IPS-NIHi11 (cell line): Measurements from ENCODE around the gene SLC35F1.
A peak's percentile ranks its signal among the peaks of the same experiment; 100 is the strongest.

Source experiments
- DNase-seq: peaks from one replicate; pipeline ENCODE4 v3.0.0; 2012; ENCODE audit warnings: mixed read lengths, low spot score

Gene SLC35F1

DNA sequence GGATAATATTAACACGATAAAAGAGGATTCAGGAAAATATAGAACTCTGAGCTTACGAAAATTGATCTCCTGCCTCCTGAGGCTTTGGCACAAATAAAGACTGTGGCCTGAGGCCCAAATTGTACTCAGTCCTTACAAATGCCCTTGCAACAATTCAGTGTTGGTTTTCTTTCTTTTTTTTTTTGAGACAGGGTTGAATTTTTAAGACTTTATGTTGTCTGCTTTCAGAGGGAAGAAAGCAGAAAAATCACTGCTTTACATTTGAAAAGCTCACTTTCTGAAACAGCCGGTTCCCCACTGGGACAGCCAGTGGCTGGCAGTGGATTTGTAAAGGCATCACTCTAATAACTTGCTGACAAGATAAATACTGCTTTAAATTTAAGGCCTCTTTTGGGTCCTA lies 290.5 kb downstream of the SLC35F1 start:
- no peak for DNase-seq

DNA sequence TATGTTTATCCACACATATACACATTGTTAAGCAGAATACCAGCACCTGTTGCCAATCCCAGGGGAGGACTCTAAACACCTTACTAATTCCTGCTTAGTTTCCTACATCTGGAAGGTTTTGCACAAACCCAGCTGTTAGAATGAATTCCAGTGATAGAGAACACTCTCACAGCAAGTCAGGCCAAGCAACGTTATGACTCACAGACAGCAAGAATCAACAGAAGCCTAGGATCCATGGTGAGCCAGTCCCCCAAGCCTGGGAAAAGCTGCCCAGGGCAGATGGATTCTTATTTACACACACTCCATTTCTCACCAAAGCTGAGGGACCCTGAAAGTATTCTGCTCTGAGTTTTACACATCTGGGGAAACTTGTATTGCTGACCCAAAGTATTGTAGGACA lies 291.7 kb downstream of the SLC35F1 start:
- no peak for DNase-seq

DNA sequence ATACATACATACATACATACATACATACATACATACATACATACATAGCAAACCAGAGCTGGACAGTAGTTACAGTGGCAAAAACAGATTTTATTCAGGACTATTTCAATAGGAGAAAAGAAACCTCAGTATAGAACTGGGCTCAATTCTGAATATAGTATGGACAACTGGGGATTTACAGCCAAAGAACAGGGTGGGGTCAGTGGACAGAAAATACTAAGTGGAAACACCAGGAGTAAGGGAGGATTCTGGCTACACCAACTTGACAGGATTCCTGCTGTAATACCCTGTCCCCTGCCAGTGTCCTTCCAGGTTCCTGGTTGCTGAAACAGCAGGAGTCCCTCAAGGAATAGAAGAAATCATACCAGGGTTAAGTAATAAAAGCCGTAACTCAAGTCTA lies 293.1 kb downstream of the SLC35F1 start:
- no peak for DNase-seq

DNA sequence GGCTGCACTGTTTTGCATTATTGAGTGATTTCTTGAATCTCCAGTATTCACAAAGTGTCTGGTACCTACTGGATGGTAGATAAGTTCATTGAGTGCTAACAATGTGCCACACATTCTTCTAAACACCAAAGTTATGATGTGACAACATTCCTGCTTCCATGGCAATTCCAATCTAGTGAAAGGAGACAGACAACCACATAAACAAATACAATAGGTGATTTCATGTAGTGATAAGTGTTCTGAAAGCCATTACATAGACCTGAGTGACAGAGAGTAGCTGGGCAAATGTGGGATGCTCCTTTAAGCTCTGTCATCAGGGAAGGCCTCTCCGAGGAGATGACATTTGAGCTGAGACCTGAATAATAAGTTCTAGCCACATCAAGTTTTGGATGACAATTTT lies 295.5 kb downstream of the SLC35F1 start:
- no peak for DNase-seq

DNA sequence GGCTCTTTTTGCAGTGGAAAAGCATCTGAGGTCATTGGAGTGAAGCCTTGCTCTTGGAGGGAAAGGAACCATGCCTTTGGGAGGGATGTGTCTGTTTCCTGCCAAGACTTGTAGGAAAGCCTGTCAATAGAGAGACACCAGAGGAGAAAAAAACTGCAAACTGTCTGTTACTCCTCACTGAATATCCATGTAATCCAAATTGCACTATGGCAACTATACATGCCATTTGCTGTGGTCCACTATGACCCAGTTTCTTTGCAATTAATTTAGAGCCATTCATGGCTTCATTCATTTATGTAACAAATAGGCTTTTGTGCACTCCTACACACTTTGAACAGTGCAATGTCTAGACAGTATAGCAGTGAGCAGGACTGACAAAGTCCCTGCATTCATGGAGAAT lies 296.5 kb downstream of the SLC35F1 start:
- no peak for DNase-seq

DNA sequence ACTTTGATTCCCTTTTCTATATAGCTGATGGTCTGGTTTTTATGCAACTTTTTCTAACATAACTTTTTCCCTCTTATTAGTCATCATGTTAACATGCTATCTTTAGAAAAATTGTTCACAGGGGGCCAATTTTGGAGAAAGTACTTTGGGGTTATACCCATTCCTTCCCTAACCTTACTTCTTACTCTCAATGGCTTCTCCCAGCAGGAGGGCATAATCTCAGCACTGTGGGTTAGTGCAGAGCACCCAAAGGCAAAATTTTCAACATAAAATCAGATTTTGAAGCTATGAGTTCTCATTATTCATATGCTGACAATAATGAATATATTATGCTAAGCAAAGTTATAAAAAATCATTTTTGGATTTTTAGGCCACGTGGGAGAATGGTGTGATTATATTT lies 299.2 kb downstream of the SLC35F1 start:
- DNase-seq: no peak

DNA sequence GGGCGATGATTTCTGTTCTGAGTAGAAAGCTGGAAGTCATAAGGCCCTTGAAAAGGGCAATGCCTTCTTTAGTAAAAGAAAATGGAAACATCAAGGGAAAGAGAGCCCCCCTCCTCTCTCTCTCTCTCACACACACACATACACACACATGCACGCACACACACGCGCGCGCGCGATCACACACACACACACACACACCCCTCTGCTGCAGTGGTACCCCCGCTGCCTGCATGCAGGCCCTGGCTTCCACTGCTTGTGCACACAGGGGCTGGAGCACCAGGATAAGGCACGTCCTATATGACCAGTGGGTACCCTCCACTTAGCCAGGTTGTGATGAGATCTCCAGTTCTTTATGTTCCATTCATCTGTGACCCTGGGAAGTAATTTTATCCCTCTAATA lies 300.9 kb downstream of the SLC35F1 start:
- DNase-seq: no peak

DNA sequence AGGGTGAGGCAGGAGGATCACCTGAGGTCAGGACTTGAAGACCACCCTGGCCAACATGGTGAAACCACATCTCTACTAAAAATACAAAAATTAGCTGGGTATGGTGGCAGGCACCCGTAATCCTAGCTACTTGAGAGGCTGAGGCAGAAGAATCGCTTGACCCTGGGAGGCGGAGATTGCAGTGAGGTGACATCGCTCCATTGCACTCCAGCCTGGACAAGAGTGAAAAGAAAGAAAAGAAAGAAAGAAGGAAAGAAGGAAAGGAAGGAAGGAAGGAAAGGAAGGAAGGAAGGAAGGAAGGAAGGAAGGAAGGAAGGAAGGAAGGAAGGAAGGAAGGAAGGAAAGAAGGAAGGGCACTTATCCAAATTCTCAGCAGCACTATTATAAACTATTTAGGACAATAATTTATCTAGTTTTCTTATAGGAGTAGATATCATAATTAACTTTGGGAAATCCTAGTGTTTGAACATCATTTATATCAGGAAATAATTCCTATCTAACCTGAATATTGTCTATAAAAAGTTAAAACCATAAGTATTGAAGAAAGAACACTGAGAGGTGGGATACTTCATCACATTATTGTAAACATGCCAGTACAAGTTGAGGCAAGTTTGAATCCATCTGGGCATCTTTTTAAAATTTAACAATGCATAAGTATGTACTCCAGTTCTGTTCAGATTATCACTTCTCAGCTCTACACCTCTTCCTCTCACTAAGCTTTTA lies 305.5 kb downstream of the SLC35F1 start:
- no peak for DNase-seq

DNA sequence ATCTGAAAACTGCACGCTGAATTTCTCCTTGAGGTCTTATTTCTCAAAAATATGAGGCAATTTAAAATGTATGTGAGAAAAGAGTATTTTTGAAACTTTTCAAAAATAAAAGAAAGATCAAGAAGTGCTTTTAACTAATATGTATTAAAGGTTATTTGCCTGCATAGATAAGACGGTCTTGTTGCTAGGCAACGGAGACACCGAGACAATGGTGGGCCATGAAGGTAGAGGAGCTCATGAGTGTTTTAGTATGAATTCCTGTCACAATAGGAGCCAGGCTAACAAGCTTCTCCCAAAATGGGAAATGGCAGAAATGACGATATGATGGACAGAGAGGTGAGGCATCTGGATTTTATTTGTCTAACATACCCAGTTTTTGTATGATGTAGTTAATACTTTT lies 308.2 kb downstream of the SLC35F1 start:
- DNase-seq: no peak

DNA sequence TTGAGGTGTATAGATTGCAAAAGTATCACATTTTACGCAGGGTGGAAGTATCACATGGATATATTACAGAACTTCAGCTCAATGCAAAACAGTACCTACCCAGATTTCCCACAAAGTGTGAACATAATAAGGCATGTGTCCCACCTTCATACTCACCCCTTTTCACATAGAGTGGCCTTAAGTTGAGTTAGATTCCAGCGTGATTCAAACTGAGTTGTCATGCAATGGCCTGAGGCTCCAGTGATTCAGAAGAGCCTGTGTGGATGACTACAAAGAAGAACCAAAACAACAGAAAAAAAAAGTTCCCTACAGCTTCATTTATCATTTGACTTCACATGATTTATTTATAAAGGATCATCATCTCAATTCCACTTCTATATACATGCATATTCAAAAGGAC lies 309.7 kb downstream of the SLC35F1 start:
- DNase-seq: no peak

DNA sequence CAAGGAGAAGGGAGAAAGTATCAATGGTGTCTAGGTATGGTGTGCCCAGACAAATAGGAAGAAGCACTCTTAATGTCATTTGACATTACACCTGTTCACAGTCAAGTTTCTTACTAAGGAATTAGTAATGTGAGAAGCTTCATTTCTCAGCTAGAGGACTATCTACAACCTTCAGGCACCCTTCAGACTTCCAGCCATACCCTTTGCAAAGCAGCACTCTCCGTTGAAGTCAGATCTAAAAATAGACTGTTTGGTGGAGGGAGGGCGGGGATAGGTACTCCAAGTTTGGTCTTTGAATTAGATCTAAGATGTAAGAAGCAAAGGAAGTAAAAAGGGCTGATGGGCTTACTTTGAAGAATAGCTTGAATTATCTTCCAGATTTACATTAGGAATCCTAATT lies 311.1 kb downstream of the SLC35F1 start:
- no peak for DNase-seq

DNA sequence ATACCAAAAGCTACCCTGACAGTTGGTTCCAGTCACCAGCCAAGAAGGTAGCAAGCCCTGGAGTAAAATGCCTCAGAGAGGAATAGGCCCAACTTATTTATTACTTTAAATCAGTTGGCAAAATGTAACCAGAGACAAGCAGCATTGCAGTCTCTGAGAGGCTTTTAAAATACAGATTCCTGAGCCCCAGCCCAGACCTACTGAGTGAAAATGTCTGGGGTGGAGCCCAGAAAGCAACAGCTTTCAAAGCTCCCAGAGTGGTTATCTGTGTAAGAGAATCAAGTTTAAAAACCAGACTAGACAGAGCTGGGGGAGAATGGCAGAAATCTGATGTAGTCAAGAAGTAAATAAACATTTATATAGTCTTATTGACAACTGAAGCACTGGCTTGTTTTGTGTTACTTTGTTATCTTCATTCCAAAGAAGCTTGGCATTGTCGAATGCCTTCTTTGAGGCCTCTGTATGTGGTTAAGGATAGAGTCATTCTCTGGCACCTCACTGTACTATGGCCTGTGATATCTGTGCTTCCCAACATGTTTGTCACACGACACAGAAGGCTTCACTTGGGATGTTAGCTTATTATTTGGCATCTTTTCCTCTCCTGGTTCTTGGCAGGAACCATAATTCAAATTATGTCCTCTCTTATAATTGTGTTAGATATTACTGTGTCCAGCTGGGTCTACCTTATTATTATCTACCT lies 313.5 kb downstream of the SLC35F1 start:
- no peak for DNase-seq

DNA sequence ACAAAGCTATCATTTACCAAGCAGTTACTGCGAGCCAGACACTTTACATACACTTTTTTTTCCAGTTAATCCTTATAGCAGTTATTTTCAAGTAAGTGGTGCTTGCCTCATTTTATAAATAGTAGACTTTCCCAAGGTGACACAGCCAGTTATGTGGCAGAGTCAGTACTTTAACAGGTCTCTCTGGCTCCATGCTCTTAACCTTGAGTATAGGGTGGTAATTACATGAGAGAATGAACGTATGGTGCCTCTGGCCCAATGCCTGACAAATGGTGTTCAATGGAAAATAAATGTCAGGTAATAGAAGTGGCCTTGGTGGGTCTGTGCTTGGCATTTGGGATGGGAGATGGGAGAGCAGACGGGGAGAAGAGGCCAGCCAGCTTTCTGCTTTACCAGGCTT lies 316.3 kb downstream of the SLC35F1 start:
- no peak for DNase-seq

DNA sequence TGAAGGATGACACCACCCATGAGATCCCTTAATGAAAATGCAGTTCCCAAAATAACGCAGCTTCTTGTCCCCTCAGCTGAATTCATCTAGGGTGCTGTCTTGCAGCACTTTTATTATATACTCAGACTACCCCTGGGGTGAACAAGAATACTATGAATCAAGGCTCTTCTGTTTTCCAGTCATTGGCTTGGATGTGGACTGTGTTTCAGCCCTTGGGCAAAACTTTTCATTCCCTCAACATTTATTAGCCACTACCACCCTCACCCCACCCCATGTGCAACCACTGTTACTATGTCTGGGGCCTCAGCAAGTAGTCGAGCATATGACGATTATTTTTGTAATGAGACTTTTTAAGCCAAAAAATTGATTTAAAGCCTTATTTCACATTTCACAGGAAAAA lies 321.8 kb downstream of the SLC35F1 start:
- no peak for DNase-seq

DNA sequence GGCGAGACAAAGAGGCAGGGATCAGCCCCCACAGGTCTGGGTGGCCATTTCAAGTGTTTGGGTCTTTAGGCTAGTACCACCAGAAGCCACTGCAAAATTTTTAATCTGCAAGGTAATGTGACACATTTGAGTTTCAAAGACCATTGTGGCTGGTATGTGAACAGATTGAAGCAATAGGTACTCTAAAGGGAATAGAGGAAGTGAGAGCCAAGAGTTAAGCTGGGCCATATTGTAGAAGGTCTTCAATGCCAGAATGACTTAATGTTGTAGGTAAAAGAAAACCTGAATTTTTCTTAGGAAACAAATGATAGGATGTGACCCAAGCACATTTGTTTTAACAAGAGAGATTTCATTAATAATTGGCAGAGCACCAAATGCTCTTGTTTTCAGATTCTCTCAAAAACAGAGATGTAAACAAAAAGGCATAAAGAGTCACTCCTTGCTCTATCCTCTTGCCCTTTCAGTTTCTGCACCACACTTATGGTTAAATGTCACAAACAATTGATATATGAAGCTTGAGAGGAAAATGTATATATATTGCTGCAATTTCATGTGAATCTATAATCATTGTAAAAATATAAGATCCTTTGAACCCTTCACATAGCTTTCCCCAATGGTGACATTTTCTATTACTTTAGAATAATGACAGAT lies 333.9 kb downstream of the SLC35F1 start:
- no peak for DNase-seq

DNA sequence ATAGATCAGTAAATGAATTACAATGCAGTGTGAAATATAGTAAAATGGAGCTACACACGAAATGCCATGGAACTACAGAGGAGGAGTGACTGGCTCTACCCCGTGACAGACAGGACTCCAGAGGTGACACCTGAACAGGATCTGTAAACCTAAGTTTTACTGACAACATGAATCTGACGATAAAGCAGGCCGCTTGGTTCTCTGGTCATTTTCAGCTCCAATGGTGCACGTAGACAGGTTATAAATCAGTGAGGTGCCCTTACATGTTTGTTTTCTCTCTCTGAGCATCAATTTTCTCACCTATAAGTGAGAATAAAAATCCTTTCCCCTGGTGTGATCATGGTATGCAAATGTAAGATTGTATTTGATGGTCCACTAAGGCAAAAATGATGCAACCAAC lies 339.3 kb downstream of the SLC35F1 start:
- no peak for DNase-seq

DNA sequence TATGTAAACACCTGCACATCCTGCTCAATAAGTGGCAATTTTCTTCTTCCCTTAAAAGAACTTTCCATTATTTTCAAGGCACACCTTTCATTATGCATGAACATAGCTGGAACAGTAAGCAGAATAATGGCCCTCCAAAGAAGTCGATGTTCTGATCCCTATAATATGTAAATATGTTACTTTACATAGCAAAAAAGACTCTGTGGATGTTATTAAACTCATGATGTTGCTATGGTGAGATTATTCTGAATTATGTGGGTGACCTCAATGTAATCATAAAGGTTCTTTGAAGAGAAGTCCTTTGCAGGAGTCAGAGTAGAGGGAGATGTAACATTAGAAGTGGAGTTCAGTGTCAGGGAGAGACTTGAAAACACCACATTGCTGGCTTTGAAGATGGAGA lies 341.1 kb downstream of the SLC35F1 start:
- DNase-seq: no peak

DNA sequence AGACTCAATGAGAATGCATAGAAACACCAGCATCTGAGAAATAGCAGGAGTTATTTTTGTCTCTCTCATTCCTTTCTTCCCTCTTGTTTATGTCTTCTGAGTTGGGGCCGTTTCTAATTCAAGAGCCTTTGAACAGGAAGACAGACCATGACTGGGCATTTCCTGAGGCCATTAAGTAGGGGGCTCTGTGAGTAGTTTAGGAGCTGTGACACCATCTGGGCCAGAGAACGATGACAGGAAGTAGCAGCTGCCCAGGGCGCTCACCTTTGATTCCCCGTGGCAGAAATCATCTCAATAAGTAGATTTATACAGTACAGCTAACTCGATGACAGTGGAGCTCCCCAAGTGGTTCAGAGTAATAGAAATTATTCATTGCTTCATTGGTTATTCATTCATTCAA lies 342.6 kb downstream of the SLC35F1 start:
- DNase-seq: no peak

DNA sequence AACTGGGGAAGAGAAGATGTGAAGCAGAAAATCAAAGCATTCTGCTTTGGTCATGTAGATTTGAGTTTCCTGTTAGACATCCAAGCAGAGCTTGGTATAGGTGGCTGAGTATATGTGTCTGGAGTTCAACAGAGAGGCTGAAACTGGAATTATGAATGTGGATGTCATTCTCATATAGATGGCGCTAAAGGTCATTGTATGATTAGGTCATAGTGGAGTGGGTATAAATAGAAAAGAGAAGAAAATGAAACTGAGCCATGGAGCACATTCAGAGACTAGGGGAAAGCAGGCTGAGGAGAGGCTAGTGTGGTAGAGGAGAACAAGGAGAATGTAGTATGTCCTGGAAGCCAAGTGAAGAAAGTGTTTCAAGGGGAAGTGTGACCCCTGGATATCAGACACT lies 345.4 kb downstream of the SLC35F1 start:
- DNase-seq: no peak

DNA sequence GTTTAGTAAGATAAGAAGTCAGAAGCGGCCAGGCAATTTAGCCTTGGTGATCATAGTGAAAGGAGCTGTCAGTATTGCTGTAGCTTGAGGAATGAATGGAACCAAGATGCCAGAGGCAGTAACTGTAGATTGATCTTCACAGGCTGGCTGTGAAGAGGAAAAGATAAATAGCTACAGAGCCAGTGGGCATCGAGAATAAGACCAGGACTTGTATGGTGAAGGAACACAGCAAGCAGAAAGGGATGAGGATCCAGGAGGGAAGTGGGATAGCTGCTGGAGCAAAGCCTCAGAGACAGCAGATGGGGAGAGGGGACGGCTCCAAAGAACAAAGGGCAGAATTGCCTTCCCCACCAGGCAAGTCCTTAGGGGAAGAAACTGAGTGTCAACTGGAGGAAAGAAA lies 346.7 kb downstream of the SLC35F1 start:
- no peak for DNase-seq

DNA sequence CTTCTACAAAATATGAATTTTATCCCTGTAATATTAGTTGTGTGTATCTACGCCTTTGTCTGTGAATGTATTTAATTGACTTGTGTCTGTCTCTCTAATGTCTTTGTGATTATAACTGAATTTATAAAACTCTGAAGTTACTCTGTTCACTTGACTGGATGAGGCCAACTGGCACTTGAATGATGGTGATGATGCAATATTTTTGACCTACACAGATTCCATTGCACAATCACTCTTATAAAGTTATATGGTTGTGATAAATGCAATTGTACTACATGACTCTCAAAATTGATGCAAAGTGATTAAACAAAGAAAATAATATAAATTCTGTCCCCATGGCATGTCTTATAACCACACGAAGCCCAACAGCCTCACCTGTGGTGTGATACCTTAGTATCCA lies 353.8 kb downstream of the SLC35F1 start:
- no peak for DNase-seq

DNA sequence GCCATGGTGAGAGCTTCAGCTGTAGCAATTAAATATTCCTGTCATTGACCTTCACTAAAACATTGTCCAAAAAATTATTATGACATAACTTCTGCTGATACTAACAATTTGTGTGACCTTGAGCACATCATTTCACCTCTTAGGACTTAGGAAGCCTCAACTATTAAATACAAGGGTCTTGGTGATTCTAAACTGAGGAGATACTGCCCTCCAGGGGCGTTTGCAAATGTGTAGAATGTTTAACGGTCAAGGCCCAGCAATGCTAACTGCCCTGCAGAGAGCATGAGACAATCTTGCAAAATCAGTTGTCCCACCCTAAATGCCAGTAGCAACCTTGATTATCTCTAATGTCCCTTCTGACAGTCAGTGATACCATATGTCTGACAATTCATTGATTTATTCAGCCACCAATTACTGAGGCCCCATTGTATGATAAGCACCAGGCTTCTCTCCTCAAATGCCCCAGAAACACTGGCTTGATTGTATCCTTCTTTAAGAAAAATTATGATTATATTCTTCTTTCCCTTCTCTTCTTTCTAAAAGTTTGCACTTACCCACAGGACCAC lies 356.9 kb downstream of the SLC35F1 start:
- peak; percentile 37 for DNase-seq

DNA sequence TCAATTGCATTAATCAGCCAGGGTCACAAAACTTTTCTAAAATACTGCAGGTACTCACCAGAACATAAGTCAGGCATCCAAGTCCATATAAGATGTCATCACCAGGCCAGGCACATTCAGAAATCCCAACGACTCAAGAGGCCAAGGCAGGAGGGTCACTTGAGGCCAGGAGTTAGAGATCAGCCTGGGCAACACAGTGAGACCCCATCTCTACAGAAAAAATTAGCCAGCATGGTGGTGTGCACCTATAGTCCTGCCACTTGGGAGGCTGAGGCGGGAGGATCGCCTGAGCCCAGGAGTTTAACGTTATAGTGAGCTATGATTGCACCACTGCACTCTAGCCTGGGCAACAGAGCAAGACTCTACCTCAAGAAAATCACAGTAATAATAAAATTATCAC lies 362.6 kb downstream of the SLC35F1 start:
- DNase-seq: no peak
